Measurements from ENCODE around the gene MYO3B.
"Not testable (repeated sequence)": the region's sequence is repeated elsewhere in the genome, so short reads cannot be mapped to it uniquely, and the experiment has no call there.

MYO3B gene

GRCh38 chr2:170607171-170607570, 429.2 kb downstream of the MYO3B start:
- 82% methylated on average over 3 of the region's 3 CpGs for WGBS
- H4K91ac ChIP-seq (ENCODE audit: low read length) = no peak overlapping the region
- no peak overlapping the region for H3K14ac ChIP-seq (ENCODE audit: low read length in 2 of 2)
- H3K27me3 ChIP-seq (ENCODE audit: control insufficient read depth in 1 of 2, insufficient read depth in 1 of 2, low read length in 2 of 2) = peaks cover 0 to 5% of the 10 kb centered on the region in 2 experiments
- H3K23ac ChIP-seq (ENCODE audit: low read length in 2 of 2) = no peak overlapping the region
- H4K8ac ChIP-seq (ENCODE audit: low read length) = no peak overlapping the region
- no peak overlapping the region for H2BK5ac ChIP-seq (ENCODE audit: low read depth, low read length, poor library complexity, severe bottlenecking)
- H3K9ac ChIP-seq (ENCODE audit: low read length) = no peak overlapping the region
- no peaks in the 10 kb centered on the region for H3K36me3 ChIP-seq (ENCODE audit: control insufficient read depth in 1 of 2, insufficient read depth in 2 of 2, low read depth in 1 of 2, low read length in 2 of 2)
- H3K18ac ChIP-seq (ENCODE audit: low read depth in 1 of 2, low read length in 2 of 2) = no peak overlapping the region
- no peak overlapping the region for H3K4me3 ChIP-seq (ENCODE audit: insufficient read depth in 1 of 2, low read depth in 1 of 2, low read length in 2 of 2)
- no peak overlapping the region for H2BK120ac ChIP-seq (ENCODE audit: low read depth, low read length)
- no peak overlapping the region for H2BK15ac ChIP-seq (ENCODE audit: low read depth, poor library complexity, severe bottlenecking)
- H2BK12ac ChIP-seq (ENCODE audit: low read length in 2 of 2) = no peak overlapping the region
- H3K4ac ChIP-seq (ENCODE audit: low read depth in 1 of 2, low read length in 2 of 2) = no peak overlapping the region
- DNase-seq = no peak
- no peaks in the 10 kb centered on the region for H3K9me3 ChIP-seq (ENCODE audit: control insufficient read depth, low read length)
- no peaks in the 10 kb centered on the region for H3K79me1 ChIP-seq (replicated peaks; ENCODE audit: low read length, poor library complexity, severe bottlenecking)
- no peak overlapping the region for H2AK5ac ChIP-seq (ENCODE audit: low read length, severe bottlenecking)
- no peak overlapping the region for H3K27ac ChIP-seq (ENCODE audit: low read length, poor library complexity, severe bottlenecking)
- no peak overlapping the region for H2AFZ ChIP-seq (ENCODE audit: low read depth, low read length)
- H3K4me2 ChIP-seq (ENCODE audit: low read length, poor library complexity, severe bottlenecking) = no peak overlapping the region
- no peaks in the 10 kb centered on the region for H3K4me1 ChIP-seq (ENCODE audit: control insufficient read depth, insufficient read depth, low read depth, low read length)

- Histone ChIP-seq H3K27me3 (ENCODE audit: control insufficient read depth in 1 of 2, insufficient read depth in 1 of 2, low read length in 2 of 2) (peaks cover 0 to 9% of the 10 kb centered on the region in 2 experiments), H3K4me1 (ENCODE audit: control insufficient read depth, insufficient read depth, low read depth, low read length) (no peaks in the 10 kb centered on the region), H2AK5ac (ENCODE audit: low read length, severe bottlenecking) (no peak overlapping the region), H3K27ac (ENCODE audit: low read length, poor library complexity, severe bottlenecking) (no peak overlapping the region), H2BK15ac (ENCODE audit: low read depth, poor library complexity, severe bottlenecking) (no peak overlapping the region), H3K4me2 (ENCODE audit: low read length, poor library complexity, severe bottlenecking) (no peak overlapping the region), H3K18ac (ENCODE audit: low read depth in 1 of 2, low read length in 2 of 2) (no peak overlapping the region), H3K23ac (ENCODE audit: low read length in 2 of 2) (no peak overlapping the region), H2BK120ac (ENCODE audit: low read depth, low read length) (no peak overlapping the region), H3K9ac (ENCODE audit: low read length) (no peak overlapping the region), H4K8ac (ENCODE audit: low read length) (no peak overlapping the region), H3K4ac (ENCODE audit: low read depth in 1 of 2, low read length in 2 of 2) (no peak overlapping the region), H3K14ac (ENCODE audit: low read length in 2 of 2) (no peak overlapping the region), H3K79me1 (replicated peaks; ENCODE audit: low read length, poor library complexity, severe bottlenecking) (no peaks in the 10 kb centered on the region), H2BK12ac (ENCODE audit: low read length in 2 of 2) (no peak overlapping the region), H3K9me3 (ENCODE audit: control insufficient read depth, low read length) (peaks cover 12% of the 10 kb centered on the region), H3K4me3 (ENCODE audit: insufficient read depth in 1 of 2, low read depth in 1 of 2, low read length in 2 of 2) (no peak overlapping the region), H3K36me3 (ENCODE audit: control insufficient read depth in 1 of 2, insufficient read depth in 2 of 2, low read depth in 1 of 2, low read length in 2 of 2) (no peaks in the 10 kb centered on the region), H2BK5ac (ENCODE audit: low read depth, low read length, poor library complexity, severe bottlenecking) (no peak overlapping the region), H4K91ac (ENCODE audit: low read length) (no peak overlapping the region), H2AFZ (ENCODE audit: low read depth, low read length) (no peak overlapping the region)
- WGBS = 94% methylated on average over 1 of the region's 2 CpGs
- no peak for DNase-seq
Observed at GRCh38 chr2:170610615-170611014, 432.7 kb downstream of the MYO3B start.

GRCh38 chr2:170618948-170619347, 441.0 kb downstream of the MYO3B start:
- H3K9ac ChIP-seq (ENCODE audit: low read length); H3K23ac ChIP-seq (ENCODE audit: low read length in 2 of 2); H3K27ac ChIP-seq (ENCODE audit: low read length, poor library complexity, severe bottlenecking); H4K8ac ChIP-seq (ENCODE audit: low read length); H4K91ac ChIP-seq (ENCODE audit: low read length); H3K18ac ChIP-seq (ENCODE audit: low read depth in 1 of 2, low read length in 2 of 2); H2AFZ ChIP-seq (ENCODE audit: low read depth, low read length); H3K4me1 ChIP-seq (ENCODE audit: control insufficient read depth, insufficient read depth, low read depth, low read length); H3K4me3 ChIP-seq (ENCODE audit: insufficient read depth in 1 of 2, low read depth in 1 of 2, low read length in 2 of 2); DNase-seq; H3K79me1 ChIP-seq (replicated peaks; ENCODE audit: low read length, poor library complexity, severe bottlenecking); H3K4ac ChIP-seq (ENCODE audit: low read depth in 1 of 2, low read length in 2 of 2); H2BK120ac ChIP-seq (ENCODE audit: low read depth, low read length); H2AK5ac ChIP-seq (ENCODE audit: low read length, severe bottlenecking); H2BK15ac ChIP-seq (ENCODE audit: low read depth, poor library complexity, severe bottlenecking); H3K36me3 ChIP-seq (ENCODE audit: control insufficient read depth in 1 of 2, insufficient read depth in 2 of 2, low read depth in 1 of 2, low read length in 2 of 2); H2BK5ac ChIP-seq (ENCODE audit: low read depth, low read length, poor library complexity, severe bottlenecking); H2BK12ac ChIP-seq (ENCODE audit: low read length in 2 of 2); H3K4me2 ChIP-seq (ENCODE audit: low read length, poor library complexity, severe bottlenecking); H3K14ac ChIP-seq (ENCODE audit: low read length in 2 of 2); H3K27me3 ChIP-seq (ENCODE audit: control insufficient read depth in 1 of 2, insufficient read depth in 1 of 2, low read length in 2 of 2): not testable (repeated sequence)
- H3K9me3 ChIP-seq (ENCODE audit: control insufficient read depth, low read length) = peaks cover 22% of the 10 kb centered on the region
- WGBS = 67% methylated on average over 2 of the region's 7 CpGs

- H2BK15ac ChIP-seq (ENCODE audit: low read depth, poor library complexity, severe bottlenecking); H2BK12ac ChIP-seq (ENCODE audit: low read length in 2 of 2); DNase-seq; H3K23ac ChIP-seq (ENCODE audit: low read length in 2 of 2); H3K27ac ChIP-seq (ENCODE audit: low read length, poor library complexity, severe bottlenecking); H2AFZ ChIP-seq (ENCODE audit: low read depth, low read length); H3K4ac ChIP-seq (ENCODE audit: low read depth in 1 of 2, low read length in 2 of 2); H3K4me2 ChIP-seq (ENCODE audit: low read length, poor library complexity, severe bottlenecking); H2BK120ac ChIP-seq (ENCODE audit: low read depth, low read length); H3K9me3 ChIP-seq (ENCODE audit: control insufficient read depth, low read length); H2BK5ac ChIP-seq (ENCODE audit: low read depth, low read length, poor library complexity, severe bottlenecking); H2AK5ac ChIP-seq (ENCODE audit: low read length, severe bottlenecking); H3K79me1 ChIP-seq (replicated peaks; ENCODE audit: low read length, poor library complexity, severe bottlenecking); H3K18ac ChIP-seq (ENCODE audit: low read depth in 1 of 2, low read length in 2 of 2); H4K91ac ChIP-seq (ENCODE audit: low read length); H3K4me1 ChIP-seq (ENCODE audit: control insufficient read depth, insufficient read depth, low read depth, low read length); H3K27me3 ChIP-seq (ENCODE audit: control insufficient read depth in 1 of 2, insufficient read depth in 1 of 2, low read length in 2 of 2); H4K8ac ChIP-seq (ENCODE audit: low read length); H3K4me3 ChIP-seq (ENCODE audit: insufficient read depth in 1 of 2, low read depth in 1 of 2, low read length in 2 of 2); H3K14ac ChIP-seq (ENCODE audit: low read length in 2 of 2); H3K9ac ChIP-seq (ENCODE audit: low read length); H3K36me3 ChIP-seq (ENCODE audit: control insufficient read depth in 1 of 2, insufficient read depth in 2 of 2, low read depth in 1 of 2, low read length in 2 of 2): not testable (repeated sequence)
- no CpG with 5 or more reads among the region's 4 CpGs for WGBS
Observed at GRCh38 chr2:170635094-170635493, 457.1 kb downstream of the MYO3B start.
